PC-3 (cell line): ENCODE results near the gene ADARB2.

ENCODE experiments used
- CTCF ChIP-seq: fragments of 300-600 bp; sonication (generic); conservative IDR thresholded peaks from 2 replicates; pipeline ENCODE4 v1.5.1; 2017; ENCODE audit warnings: antibody characterized with exemption, low read depth, mild to moderate bottlenecking, low read length
- EZH2 ChIP-seq: fragments of 300-600 bp; sonication (generic); IDR thresholded peaks from one replicate; pipeline ENCODE4 v1.6.1; 2017; ENCODE audit warnings: antibody characterized with exemption, mild to moderate bottlenecking, low read length; ENCODE audit not compliant: unreplicated experiment

DNA sequence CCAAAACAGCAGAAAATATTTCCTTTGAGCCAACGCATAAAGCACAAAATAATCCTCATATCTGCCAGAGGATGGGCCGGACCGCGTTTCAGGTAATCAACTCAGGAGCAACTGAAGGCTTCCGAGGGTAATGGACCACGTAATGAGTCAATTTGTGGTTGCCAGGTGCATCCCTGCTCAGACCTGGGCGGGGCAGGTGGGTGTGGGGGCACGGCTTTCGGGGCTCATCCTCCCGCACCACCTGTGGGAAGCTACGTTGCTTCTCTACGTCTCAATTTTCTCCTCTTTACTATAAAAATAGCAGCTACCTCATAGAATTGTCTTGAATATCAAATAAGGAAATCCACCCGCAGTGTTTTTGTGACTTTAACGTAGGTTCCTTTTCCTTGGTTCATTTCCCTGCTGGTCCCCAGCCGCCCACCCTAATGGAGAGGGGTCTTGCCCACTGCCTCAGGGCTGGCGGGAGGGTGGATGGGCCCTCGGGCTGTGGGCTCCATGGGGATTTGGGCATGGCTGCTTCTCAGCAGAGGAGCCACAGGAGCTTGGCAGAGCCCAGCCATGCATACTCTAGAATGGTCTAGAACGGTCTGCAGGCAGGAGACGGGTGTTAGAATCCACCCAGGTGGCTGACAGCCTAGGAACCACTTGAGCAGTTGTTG, 324.7 kb downstream of the ADARB2 start:
- TF ChIP-seq EZH2 (no peak), CTCF (no peak)
